ENCODE data around the gene KDM4F. TPM values are rescaled to one million over a fixed set of nuclear protein-coding genes. Genes with fewer than 3 reads are reported as not detected.

The KDM4F gene
- polyA plus RNA-seq, 2 of the 4 experiments (the other 2 are of a cell fraction): not detected

DNA sequence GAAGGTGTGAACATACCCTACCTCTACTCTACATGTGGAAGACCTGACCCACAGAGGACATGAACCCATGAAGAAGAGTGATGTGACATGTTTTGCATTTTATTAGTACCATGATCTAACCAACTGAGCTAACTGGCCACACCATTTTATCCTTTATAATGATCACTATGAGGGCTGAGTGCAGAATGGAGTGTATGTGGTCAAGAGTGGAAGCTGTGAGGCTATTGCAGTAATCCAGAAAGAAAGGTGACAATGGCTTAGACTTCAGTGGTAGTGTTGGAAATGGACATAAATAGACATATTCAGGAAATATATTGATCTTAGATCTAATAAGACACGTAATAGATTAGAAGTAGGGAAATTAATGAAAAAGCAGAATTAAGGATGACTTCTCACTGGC lies 21.2 kb downstream of the KDM4F start:
- no peak for TF ChIP-seq CHD4 (IDR thresholded peaks at IDR 0.05; ENCODE audit: borderline replicate concordance)
- TF ChIP-seq BCL3 (IDR thresholded peaks at IDR 0.05): no peak
- no peak for TF ChIP-seq BHLHE40 (IDR thresholded peaks at IDR 0.05; ENCODE audit: low read depth, low read length)
- no peak for TF ChIP-seq MAFK (IDR thresholded peaks at IDR 0.05; ENCODE audit: partially characterized antibody)
- TF ChIP-seq RFX5 (IDR thresholded peaks at IDR 0.05): no peak
- TF ChIP-seq TFCP2L1 (CRISPR knock-in tag; IDR thresholded peaks at IDR 0.05): no peak
- no peak for TF ChIP-seq RNF2 (IDR thresholded peaks at IDR 0.05; ENCODE audit: borderline replicate concordance, low read depth)
- no peak for TF ChIP-seq JUN (IDR thresholded peaks at IDR 0.05)
- no peak for TF ChIP-seq PHF8 (IDR thresholded peaks at IDR 0.05; ENCODE audit: borderline replicate concordance, low read depth)
- TF ChIP-seq E2F6 (IDR thresholded peaks at IDR 0.05; ENCODE audit: borderline replicate concordance, low read depth): no peak
- TF ChIP-seq CBX2 (IDR thresholded peaks at IDR 0.05; ENCODE audit: borderline replicate concordance, low read depth): no peak
- no peak for TF ChIP-seq ESRRA (IDR thresholded peaks at IDR 0.05; ENCODE audit: borderline replicate concordance, low read length)
- TF ChIP-seq EHMT2 (IDR thresholded peaks at IDR 0.05; ENCODE audit: low read depth): no peak
- no peak for TF ChIP-seq POLR2A (IDR thresholded peaks at IDR 0.05; ENCODE audit: low read length)
- no peak for TF ChIP-seq ATOH8 (CRISPR knock-in tag; IDR thresholded peaks at IDR 0.05; ENCODE audit: low read depth)
- no peak for TF ChIP-seq KDM5A (IDR thresholded peaks at IDR 0.05)
- H3K27ac ChIP-seq: no peak overlapping the region
- FAIRE-seq: no peak
- peaks cover 9% of the 10 kb centered on the region; the same call in 2 of the 3 replicates for H3K4me1 ChIP-seq
- H3K4me3 ChIP-seq: no peak overlapping the region
- H3K9me3 ChIP-seq: no peaks in the 10 kb centered on the region
- POLR2A ChIA-PET: no interaction called here
- CTCF ChIA-PET: interaction anchor here (0.5 to 2.3 kb wide), 11 partner anchors 8 to 740 kb away, joined by 3 to 8 read pairs (median 4); no protein-coding TSS in a partner anchor
- no peak for DNase-seq (ENCODE audit: low read depth in 1 of 2, low spot score in 1 of 2)
- WGBS (ENCODE audit: missing lambda C conversion rate): 94% methylated on average over 1 of the region's 1 CpG
- no peak overlapping the region for H3K4me2 ChIP-seq
- ATAC-seq: no peak

- DNase-seq (ENCODE audit: low read depth in 1 of 2, low spot score in 1 of 2): no peak
- no peak for FAIRE-seq
- no peak for ATAC-seq
- ChIA-PET CTCF (interaction anchor here (0.9 to 1.6 kb wide), 4 partner anchors 13 to 692 kb away, joined by 3 to 7 read pairs (median 3); partner anchors contain the start of gene ENDOD1), POLR2A (interaction anchor here (1.4 kb wide), 1 partner anchor 17 kb away, joined by 6 read pairs; the partner anchor contains the start of gene ENDOD1)
- H3K4me3 ChIP-seq: no peak overlapping the region
- H3K27ac ChIP-seq: no peak overlapping the region
- no peak overlapping the region for H3K4me2 ChIP-seq
- H3K9me3 ChIP-seq: no peaks in the 10 kb centered on the region
- TF ChIP-seq CBX8 (IDR thresholded peaks at IDR 0.05): no peak
- peaks cover 16% of the 10 kb centered on the region; the same call in 2 of the 3 replicates for H3K4me1 ChIP-seq
These were observed 23.7 kb downstream of the KDM4F start for GRCh38 chr11:95072948-95073347.

DNA sequence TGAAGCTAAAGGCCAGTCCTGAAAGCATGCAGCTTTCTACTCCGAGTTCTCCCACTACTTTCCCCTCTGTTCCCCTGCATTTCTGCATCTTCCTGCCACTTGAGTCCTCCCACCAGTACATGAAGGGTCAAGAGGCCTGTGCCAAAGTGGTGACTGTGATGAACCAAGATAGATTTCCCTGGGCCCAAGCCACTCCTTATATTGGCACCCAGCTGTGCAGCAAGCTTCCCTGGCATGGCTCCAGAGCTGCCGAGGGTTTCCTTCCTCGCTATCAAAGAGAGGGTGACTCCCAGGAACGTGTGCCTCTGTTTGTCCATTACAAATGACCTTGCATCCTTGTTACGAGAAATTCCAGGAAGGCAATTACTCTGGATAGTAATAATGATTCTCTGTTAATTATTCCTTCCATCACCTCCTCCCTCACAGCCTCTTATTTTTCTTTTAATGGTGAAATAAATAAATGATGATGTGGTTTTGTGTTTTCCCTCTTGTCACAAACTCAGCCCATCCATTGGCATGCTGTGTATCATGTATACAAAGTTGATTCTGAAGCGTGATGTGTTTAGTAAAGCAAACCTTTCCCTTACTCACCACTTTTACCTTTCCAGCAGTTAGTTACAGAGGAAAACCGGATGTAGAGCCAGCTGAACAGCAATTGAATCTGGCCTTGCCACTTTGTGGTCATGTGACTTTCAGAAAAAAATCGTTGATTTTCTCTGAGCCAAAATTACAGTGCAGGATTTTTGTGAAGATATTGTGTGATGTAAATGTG lies 25.8 kb downstream of the KDM4F start:
- Histone ChIP-seq H3K9me3 (no peaks in the 10 kb centered on the region), H3K4me2 (no peak overlapping the region), H3K4me3 (no peak overlapping the region), H3K27ac (no peak overlapping the region), H3K4me1 (peaks cover 6% of the 10 kb centered on the region; the same call in 1 of the 3 replicates)
- FAIRE-seq (no peak), DNase-seq (ENCODE audit: low read depth in 1 of 2, low spot score in 1 of 2) (no peak), ATAC-seq (no peak)
- ChIA-PET CTCF (interaction anchor here (0.6 to 1.8 kb wide), 5 partner anchors 64 to 1319 kb away, joined by 3 to 5 read pairs (median 4); no protein-coding TSS in a partner anchor), POLR2A (interaction anchor here (1.4 kb wide), 1 partner anchor 14 kb away, joined by 5 read pairs; the partner anchor contains the start of gene ENDOD1)
- WGBS (ENCODE audit: missing lambda C conversion rate): 57% methylated on average over 8 of the region's 8 CpGs
- no peak for TF ChIP-seq TFCP2L1 (CRISPR knock-in tag; IDR thresholded peaks at IDR 0.05)
- no peak for TF ChIP-seq CTCF (IDR thresholded peaks at IDR 0.05)
- TF ChIP-seq RNF2 (IDR thresholded peaks at IDR 0.05; ENCODE audit: borderline replicate concordance, low read depth): no peak
- TF ChIP-seq, protein P1, sequence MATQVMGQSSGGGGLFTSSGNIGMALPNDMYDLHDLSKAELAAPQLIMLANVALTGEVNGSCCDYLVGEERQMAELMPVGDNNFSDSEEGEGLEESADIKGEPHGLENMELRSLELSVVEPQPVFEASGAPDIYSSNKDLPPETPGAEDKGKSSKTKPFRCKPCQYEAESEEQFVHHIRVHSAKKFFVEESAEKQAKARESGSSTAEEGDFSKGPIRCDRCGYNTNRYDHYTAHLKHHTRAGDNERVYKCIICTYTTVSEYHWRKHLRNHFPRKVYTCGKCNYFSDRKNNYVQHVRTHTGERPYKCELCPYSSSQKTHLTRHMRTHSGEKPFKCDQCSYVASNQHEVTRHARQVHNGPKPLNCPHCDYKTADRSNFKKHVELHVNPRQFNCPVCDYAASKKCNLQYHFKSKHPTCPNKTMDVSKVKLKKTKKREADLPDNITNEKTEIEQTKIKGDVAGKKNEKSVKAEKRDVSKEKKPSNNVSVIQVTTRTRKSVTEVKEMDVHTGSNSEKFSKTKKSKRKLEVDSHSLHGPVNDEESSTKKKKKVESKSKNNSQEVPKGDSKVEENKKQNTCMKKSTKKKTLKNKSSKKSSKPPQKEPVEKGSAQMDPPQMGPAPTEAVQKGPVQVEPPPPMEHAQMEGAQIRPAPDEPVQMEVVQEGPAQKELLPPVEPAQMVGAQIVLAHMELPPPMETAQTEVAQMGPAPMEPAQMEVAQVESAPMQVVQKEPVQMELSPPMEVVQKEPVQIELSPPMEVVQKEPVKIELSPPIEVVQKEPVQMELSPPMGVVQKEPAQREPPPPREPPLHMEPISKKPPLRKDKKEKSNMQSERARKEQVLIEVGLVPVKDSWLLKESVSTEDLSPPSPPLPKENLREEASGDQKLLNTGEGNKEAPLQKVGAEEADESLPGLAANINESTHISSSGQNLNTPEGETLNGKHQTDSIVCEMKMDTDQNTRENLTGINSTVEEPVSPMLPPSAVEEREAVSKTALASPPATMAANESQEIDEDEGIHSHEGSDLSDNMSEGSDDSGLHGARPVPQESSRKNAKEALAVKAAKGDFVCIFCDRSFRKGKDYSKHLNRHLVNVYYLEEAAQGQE (IDR thresholded peaks at IDR 0.05): no peak
- TF ChIP-seq, protein P2, sequence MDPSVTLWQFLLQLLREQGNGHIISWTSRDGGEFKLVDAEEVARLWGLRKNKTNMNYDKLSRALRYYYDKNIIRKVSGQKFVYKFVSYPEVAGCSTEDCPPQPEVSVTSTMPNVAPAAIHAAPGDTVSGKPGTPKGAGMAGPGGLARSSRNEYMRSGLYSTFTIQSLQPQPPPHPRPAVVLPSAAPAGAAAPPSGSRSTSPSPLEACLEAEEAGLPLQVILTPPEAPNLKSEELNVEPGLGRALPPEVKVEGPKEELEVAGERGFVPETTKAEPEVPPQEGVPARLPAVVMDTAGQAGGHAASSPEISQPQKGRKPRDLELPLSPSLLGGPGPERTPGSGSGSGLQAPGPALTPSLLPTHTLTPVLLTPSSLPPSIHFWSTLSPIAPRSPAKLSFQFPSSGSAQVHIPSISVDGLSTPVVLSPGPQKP (IDR thresholded peaks at IDR 0.05; ENCODE audit: low read depth, low read length): no peak
- no peak for TF ChIP-seq HOXB13 (CRISPR knock-in tag; IDR thresholded peaks at IDR 0.05; ENCODE audit: low read depth)
- TF ChIP-seq POLR2AphosphoS2 (conservative IDR thresholded peaks at IDR 0.05; ENCODE audit: low read length): no peak
- TF ChIP-seq ZC3H11A (IDR thresholded peaks at IDR 0.05): no peak

Measured in A549 (cell line).